ENCODE measurements around the gene GAD1.

GRCh38 chr2:170887896-170888295 is 71.2 kb downstream of the GAD1 start:
- TF ChIP-seq EZH2 (IDR thresholded peaks at IDR 0.05) (no peak), POLR2AphosphoS5 (IDR thresholded peaks at IDR 0.05; ENCODE audit: borderline replicate concordance, low read depth, low read length) (no peak)
